DMS153 (cell line): Measurements from ENCODE around the gene MUC21.
"Not testable (repeated sequence)": the region's sequence is repeated elsewhere in the genome, so short reads cannot be mapped to it uniquely, and the experiment has no call there.

Experiments
- DNase-seq: peaks from one replicate; lab custom pipeline; 2025; lab: John Stamatoyannopoulos, UW

MUC21 gene

GRCh38 chr6:31008165-31008564 lies 24.6 kb downstream of the MUC21 start:
- no peak for DNase-seq

- DNase-seq = no peak
Observed at GRCh38 chr6:31009731-31010130, 26.2 kb downstream of the MUC21 start.

- no peak for DNase-seq
Observed at GRCh38 chr6:31010393-31011060, 27.0 kb downstream of the MUC21 start, which contains the start of gene MUC22. Gene MUC22 (plus strand): TSS chr6:31010474. CDS start chr6:31010707, 233 bp downstream.

GRCh38 chr6:31011153-31011552 lies 27.6 kb downstream of the MUC21 start:
- DNase-seq = no peak

- DNase-seq = no peak
Observed at GRCh38 chr6:31016659-31017299, 33.3 kb downstream of the MUC21 start.

GRCh38 chr6:31017436-31017835 lies 33.9 kb downstream of the MUC21 start:
- DNase-seq = not testable (repeated sequence)

GRCh38 chr6:31020057-31020456 lies 36.5 kb downstream of the MUC21 start:
- DNase-seq = no peak

GRCh38 chr6:31020631-31021255 lies 37.2 kb downstream of the MUC21 start:
- not testable (repeated sequence) for DNase-seq

- DNase-seq = not testable (repeated sequence)
Observed at GRCh38 chr6:31021705-31022531, 38.4 kb downstream of the MUC21 start.

- DNase-seq = no peak
Observed at GRCh38 chr6:31025595-31025994, 42.1 kb downstream of the MUC21 start.

- DNase-seq = no peak
Observed at GRCh38 chr6:31031095-31031494, 47.6 kb downstream of the MUC21 start.

- DNase-seq = no peak
Observed at GRCh38 chr6:31033075-31033474, 49.6 kb downstream of the MUC21 start.

GRCh38 chr6:31035862-31036497 lies 52.5 kb downstream of the MUC21 start:
- no peak for DNase-seq

GRCh38 chr6:31037169-31037568 lies 53.7 kb downstream of the MUC21 start:
- DNase-seq = no peak

GRCh38 chr6:31037682-31038081 lies 54.2 kb downstream of the MUC21 start:
- no peak for DNase-seq

GRCh38 chr6:31038559-31038958 lies 55.0 kb downstream of the MUC21 start:
- DNase-seq = no peak
